Heart left ventricle (tissue), 13 donors: ENCODE results near the gene CELF2.

Source experiments
- CTCF ChIP-seq, 12 donors: fragments of 200-600 bp; sonication (generic) in 4 of 12; IDR thresholded peaks; one replicate each; pipeline versions ENCODE4 v1.5.0 to v1.8.0; 2018 to 2022; ENCODE audit warnings: antibody characterized with exemption in 12 of 12, mild to moderate bottlenecking in 5 of 12
- POLR2A ChIP-seq, 2 donors: fragments of 450-650 bp; IDR thresholded peaks; one replicate each; pipeline ENCODE4 v1.6.1; 2017; ENCODE audit warnings: antibody characterized with exemption in 2 of 2, mild to moderate bottlenecking in 2 of 2, moderate library complexity in 2 of 2
- donor health status: ischemic (EF 13 %, LVEDD 7.1; RV severe dilation, severe dysfunction).
- donor health status: DM: no; HTN: yes; CAD: no.
- donor health status: DM: no; HTN: no; CAD: no.
- donor health status: ischemic (EF 25% LVEDD 6.9; RV normal size, moderate dysfunction).
- donor health status: ischemic (EF 25% LVEDD 5.7; RV mildly dilated, moderate dysfunction).
- donor health status: ischemic (EF 35%, LVEDD 5.7; RV mildly dilated, moderate dysfunction).
- donor health status: nonischemic (EF 11% LVEDD 7.7; RV severe dilation, severe dysfunction).
- donor health status: DM: yes; HTN: yes; CAD: no.
- donor health status: PGD.
- donor health status: ischemic (EF 29% LVEDD 5.4; RV normal size, mild dysfunction).
- donor health status: nonischemic (EF 23%, LVEDD 6.1; RV moderate dilation, normal function).

GRCh38 chr10:11290156-11290890 is 272.7 kb downstream of the CELF2 start:
- TF ChIP-seq CTCF (IDR thresholded peaks at IDR 0.05) = no peak
- TF ChIP-seq POLR2A (IDR thresholded peaks at IDR 0.05) = no peak
